ENCODE measurements around the gene SOX14.

Gene SOX14

DNA sequence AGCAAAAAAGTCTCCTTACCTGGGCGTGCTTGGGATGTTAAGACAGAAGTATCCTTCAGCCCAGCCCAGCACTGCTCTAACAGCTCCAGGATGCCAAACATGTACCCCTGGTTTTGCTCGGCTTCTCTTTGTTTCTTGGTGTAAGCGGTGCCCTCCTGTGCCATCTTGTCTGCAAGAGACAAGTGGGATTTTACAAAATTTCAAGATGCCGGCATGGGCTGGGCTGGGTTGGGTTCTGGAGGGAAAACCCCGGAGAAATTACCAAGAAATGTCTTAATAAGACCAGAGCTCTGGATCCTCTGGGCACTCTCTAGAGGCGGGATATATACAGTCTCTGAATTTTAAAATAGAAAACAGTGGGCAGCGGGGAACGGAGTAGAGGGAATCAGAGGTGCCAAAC lies 4.6 kb upstream of the SOX14 start:
- no peak for DNase-seq (ENCODE audit: extremely low read depth, low read depth)

DNA sequence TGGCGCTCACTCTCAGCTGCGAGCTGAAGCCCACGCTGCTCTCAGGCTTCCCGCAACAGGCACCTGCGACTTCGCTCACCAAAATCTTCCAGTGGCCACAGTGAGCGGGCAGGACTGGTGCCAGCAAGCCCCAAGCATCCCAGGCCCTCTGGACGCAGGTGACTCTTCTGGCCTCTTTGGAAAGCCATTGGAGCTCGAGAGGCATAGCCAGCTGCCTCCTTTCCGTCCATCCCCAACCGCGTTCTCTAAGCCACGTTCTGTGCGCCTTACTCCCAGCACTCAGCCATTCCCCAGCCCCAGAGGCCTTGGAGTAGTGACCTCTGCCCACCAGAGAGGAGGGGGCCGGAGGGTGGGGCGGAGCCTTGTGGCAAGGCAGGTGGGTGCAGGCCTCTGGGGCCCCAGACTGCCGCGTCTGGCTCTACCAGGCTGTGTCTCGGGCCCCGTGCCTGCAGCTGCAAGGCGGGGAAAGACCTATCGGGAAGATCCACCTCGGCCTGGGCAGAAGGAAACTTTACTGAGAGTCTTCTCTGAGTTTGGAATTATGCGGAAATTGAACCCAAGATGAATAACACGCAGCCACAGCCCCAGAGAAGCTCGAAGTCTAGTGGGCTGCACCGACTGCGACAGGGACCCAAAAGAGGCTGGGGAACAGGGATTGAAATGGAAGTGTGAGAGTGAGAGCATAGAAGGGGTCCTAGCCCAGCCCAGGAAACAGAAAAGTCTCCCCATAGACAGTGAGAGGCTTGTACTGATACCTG lies 3.6 kb upstream of the SOX14 start:
- no peak for TF ChIP-seq CTCF (IDR thresholded peaks at IDR 0.05; ENCODE audit: low read depth, low read length)
- no peak for DNase-seq (ENCODE audit: extremely low read depth, low read depth)

More for the DNA sequence above, 4.6 kb upstream of the SOX14 start:
- no peak for TF ChIP-seq CTCF (IDR thresholded peaks at IDR 0.05; ENCODE audit: low read depth, low read length)

DNA sequence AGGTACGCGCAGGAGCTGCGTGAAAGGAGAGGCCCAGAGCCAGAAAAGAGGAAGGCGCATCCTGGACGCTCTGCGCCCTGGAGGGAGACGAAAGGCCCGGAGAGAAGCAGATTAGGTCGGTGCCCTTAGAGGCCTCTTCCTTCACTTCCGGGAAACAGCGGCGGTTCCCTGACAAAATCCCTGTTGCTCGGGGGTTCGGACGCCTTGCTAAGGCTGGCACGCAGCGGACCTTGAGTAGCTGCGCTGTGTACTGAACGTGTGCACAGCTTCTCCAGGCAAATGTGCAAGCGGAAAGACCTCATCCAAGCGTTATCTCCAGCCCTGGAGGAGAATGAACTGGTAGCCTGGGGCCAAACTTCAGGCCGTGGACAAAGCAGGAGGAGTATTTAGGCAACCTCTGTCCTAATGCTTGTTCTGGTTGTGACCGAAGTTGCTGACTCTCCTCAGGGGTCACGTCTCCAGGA lies 3.0 kb upstream of the SOX14 start:
- DNase-seq (ENCODE audit: extremely low read depth, low read depth): no peak
- TF ChIP-seq CTCF (IDR thresholded peaks at IDR 0.05; ENCODE audit: low read depth, low read length): no peak

GRCh38 chr3:137761563-137762503 lies 2.3 kb upstream of the SOX14 start:
- no peak for TF ChIP-seq CTCF (IDR thresholded peaks at IDR 0.05; ENCODE audit: low read depth, low read length)
- DNase-seq (ENCODE audit: extremely low read depth, low read depth): no peak

DNA sequence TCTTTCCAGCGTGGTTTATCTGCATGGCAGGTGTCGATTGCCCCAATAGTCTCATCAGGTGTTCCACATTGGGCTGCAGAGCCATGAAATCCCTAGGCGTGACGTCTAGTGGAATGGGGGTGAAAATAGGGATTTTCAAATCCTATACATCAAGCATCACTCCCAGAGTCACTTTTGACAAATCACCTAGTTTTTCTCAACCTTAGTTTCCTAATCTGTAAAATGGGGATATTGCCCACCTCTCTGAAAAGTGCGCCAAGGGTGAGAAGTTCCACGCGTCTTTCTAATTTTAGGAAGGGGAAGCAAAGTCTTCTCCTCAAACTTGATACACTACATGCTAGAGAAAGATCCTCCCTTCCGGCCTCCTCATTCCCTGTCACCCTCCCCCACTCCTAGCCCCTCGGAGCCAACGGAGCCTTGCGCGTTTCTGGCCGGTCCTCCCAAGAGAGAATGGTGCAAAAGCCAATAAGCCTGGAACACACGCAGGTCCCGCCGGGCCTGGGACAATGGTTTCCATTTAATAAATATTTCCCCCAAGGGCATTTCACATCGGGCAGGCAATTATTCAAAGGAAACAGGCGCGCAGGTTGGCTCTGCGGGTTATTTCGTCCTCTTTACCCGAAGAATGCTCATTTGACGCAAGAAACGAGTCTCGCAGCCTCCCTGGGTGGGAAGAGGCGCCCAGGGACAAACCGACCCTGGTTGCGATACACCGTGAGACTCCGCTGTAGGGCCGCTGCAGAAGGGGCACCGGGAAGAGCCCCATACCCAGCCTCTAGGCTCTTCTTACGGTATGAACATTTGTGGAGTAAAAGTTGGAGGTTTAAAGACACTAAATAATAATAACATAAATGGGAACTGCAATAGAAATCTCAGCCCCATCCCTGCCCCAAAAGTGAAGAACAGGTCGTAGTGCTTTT lies 1.2 kb upstream of the SOX14 start:
- DNase-seq (ENCODE audit: extremely low read depth, low read depth): no peak

DNA sequence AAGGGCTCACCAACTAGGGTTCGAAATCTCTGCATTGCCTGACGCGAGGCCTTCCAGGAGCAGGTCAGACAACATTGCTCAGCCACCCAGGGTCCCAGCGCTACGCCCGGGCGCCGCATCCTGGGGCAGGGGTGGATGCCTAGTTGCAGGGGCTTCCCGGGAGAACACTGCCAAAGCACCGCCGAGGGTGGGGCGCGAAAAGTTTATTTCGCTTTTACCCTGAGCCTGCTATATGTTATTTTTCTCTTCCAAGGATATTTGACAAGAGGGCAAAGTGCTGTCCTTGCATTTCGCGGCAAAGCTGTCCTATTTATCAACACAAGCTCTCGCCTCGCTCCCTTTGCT lies 549 bp upstream of the SOX14 start:
- no peak for DNase-seq (ENCODE audit: extremely low read depth, low read depth)
- no peak for TF ChIP-seq CTCF (IDR thresholded peaks at IDR 0.05; ENCODE audit: low read depth, low read length)

More for the DNA sequence above, 1.2 kb upstream of the SOX14 start:
- TF ChIP-seq CTCF (IDR thresholded peaks at IDR 0.05; ENCODE audit: low read depth, low read length): no peak

Measured in AG09319 (cell line).